ENCODE measurements around the gene HOXB7.

Gene HOXB7

GRCh38 chr17:48623583-48623982, 12.8 kb upstream of the HOXB7 start:
- DNase-seq (ENCODE audit: low spot score) = no peak

- no peak for DNase-seq (ENCODE audit: low spot score)
These were observed 12.0 kb upstream of the HOXB7 start for GRCh38 chr17:48622857-48623256.

GRCh38 chr17:48621410-48622392, 10.9 kb upstream of the HOXB7 start:
- DNase-seq (ENCODE audit: low spot score) = no peak

GRCh38 chr17:48620461-48621139, 9.8 kb upstream of the HOXB7 start:
- DNase-seq (ENCODE audit: low spot score) = no peak

GRCh38 chr17:48619826-48620449, 9.1 kb upstream of the HOXB7 start:
- DNase-seq (ENCODE audit: low spot score) = no peak

GRCh38 chr17:48618256-48618896, 7.6 kb upstream of the HOXB7 start:
- DNase-seq (ENCODE audit: low spot score) = peak; percentile 96

GRCh38 chr17:48617471-48618255, 6.8 kb upstream of the HOXB7 start:
- DNase-seq (ENCODE audit: low spot score) = no peak

- no peak for DNase-seq (ENCODE audit: low spot score)
These were observed 6.1 kb upstream of the HOXB7 start for GRCh38 chr17:48616717-48617470.

- DNase-seq (ENCODE audit: low spot score) = no peak
These were observed 5.3 kb upstream of the HOXB7 start for GRCh38 chr17:48615963-48616716.

GRCh38 chr17:48615047-48615962, 4.5 kb upstream of the HOXB7 start, which contains the start of gene HOXB8:
Gene HOXB8, minus strand, starts transcription at chr17:48615292. Its CDS starts 588 bp downstream, at chr17:48614704.
- no peak for DNase-seq (ENCODE audit: low spot score)

GRCh38 chr17:48613862-48614694, 3.3 kb upstream of the HOXB7 start:
- DNase-seq (ENCODE audit: low spot score) = no peak

GRCh38 chr17:48612854-48613691, 2.3 kb upstream of the HOXB7 start:
- no peak for DNase-seq (ENCODE audit: low spot score)

- no peak for DNase-seq (ENCODE audit: low spot score)
These were observed 1.6 kb upstream of the HOXB7 start for GRCh38 chr17:48612456-48612853.

GRCh38 chr17:48611681-48612455, 1.1 kb upstream of the HOXB7 start:
- DNase-seq (ENCODE audit: low spot score) = no peak

- DNase-seq (ENCODE audit: low spot score) = no peak
These were observed 396 bp upstream of the HOXB7 start for GRCh38 chr17:48611213-48611612.

- DNase-seq (ENCODE audit: low spot score) = no peak
These were observed 997 bp downstream of the HOXB7 start for GRCh38 chr17:48609759-48610281.
